Measurements from ENCODE around the gene VPS13D.
A peak's percentile ranks its signal among the peaks of the same experiment; 100 is the strongest.
"Not testable (repeated sequence)": the region's sequence is repeated elsewhere in the genome, so short reads cannot be mapped to it uniquely, and the experiment has no call there.

The VPS13D gene

GRCh38 chr1:12454406-12455391 lies 224.9 kb downstream of the VPS13D start:
- DNase-seq, result no peak

GRCh38 chr1:12456081-12456480 lies 226.3 kb downstream of the VPS13D start:
- DNase-seq, result not testable (repeated sequence)

GRCh38 chr1:12456979-12457378 lies 227.1 kb downstream of the VPS13D start:
- DNase-seq, result no peak

DNA sequence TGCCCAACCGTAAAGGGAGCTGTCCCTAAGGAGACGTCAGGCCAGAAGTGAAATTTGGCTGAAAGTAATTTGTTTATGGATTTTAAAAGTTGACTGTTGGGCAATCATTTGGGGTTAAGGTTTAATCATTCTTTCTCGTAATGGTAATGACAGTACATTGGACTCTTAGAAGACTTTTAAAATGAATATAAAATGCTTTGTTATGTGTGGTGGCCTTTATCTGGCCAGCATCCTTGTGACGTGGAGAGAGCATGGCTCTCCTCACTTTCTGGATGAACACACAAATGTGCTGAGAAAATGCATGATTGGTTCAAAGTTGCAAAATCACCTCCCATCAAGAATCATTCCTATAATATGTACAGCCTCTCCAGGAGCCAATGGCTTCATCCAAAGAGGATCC lies 227.9 kb downstream of the VPS13D start:
- no peak for DNase-seq

DNA sequence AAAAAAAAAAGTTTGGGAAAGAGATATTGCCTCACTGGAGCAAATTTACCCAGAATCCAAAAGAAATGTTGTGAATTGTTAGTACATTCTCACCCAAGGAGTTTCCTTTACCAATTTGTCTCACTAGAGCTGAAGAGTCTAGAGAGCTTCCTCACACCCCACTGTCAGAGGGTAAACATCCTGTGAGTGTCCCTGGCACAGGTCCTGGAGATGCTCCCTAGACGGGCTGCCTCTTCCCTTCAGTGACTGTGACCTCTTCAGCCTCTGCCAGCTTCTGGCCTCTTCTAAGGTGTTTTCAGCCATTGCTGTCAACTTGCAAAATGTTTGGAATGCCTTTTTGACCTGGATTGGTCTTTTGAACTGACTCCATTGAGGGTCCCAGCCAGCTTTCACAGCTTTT lies 228.7 kb downstream of the VPS13D start:
- no peak for DNase-seq

- DNase-seq, result no peak
These were observed 230.3 kb downstream of the VPS13D start for GRCh38 chr1:12460121-12460520.

DNA sequence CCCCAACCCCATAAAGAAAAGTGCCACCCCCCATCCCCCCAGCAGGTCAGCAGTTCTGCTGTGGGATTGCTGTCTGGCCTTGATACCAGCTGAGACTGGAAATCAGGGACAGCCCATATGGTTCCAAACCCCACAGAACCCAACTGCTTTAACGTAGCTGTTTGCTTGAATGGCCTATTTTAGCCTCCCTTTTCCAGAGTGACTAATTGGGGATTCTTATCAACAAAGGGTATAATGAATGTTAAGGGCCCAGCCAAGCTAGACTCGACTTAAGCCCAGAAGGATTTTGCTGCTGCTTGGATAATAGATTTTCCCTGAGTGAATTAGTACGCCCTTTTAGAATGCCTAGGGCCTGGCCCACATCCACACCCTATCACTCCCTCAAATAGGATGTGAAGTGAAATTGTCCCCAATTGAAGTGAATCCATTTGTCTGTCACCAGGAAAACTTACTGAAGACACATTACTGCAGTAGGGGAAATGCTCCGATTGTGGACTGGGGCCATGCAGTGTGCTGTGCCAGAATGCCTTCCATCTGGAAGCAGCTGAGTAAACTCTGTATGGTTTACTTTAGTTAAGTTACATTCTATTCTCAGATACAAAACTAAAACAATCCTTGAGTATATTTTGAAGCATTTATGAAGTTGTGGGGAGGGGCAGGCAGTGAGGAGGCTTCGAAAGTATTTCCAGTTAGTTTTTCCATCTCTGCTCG lies 231.2 kb downstream of the VPS13D start:
- no peak for DNase-seq

DNA sequence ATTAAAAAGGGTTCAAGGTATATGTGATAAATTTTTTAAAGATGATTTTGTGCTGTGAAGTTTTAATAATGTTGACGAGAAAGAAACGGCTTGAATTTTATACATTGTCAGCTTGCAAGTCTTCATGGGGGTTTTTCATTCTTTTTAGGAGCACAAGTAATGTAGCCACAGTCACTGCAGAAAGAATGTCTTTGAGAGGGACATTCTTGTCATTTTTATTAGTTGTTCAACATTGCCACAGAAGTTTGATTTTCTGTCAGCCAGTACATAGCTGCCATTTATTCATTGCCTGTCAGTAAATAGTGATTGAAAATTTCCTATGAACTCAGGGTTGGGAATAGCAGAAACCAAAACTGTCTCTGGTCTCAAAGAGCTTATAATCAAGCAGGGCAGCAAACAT lies 231.9 kb downstream of the VPS13D start:
- DNase-seq, result no peak

DNA sequence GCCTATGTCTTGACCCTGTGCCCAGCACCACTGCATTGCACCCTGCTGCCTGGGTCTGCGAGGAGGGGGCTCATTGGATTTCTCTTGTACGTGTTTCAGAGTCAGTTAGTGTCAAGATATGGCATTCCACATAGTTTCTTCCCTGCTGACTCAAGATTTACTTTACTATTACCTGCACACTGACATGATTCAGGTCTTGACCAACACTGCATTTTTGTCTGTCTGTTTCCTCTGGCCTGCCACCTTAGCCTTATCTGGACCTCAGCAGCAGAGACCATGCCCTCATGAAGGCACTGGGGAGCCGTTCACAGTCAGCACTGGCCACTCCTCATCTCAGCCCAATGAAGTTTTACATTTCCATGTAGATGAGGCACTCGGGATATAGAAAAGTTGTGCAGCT lies 232.8 kb downstream of the VPS13D start:
- no peak for DNase-seq

GRCh38 chr1:12464045-12464461 lies 234.2 kb downstream of the VPS13D start:
- DNase-seq, result no peak

GRCh38 chr1:12464598-12465056 lies 234.8 kb downstream of the VPS13D start:
- DNase-seq, result no peak

- DNase-seq, result no peak
These were observed 235.3 kb downstream of the VPS13D start for GRCh38 chr1:12465126-12465525.

- no peak for DNase-seq
These were observed 237.0 kb downstream of the VPS13D start for GRCh38 chr1:12466816-12467215.

DNA sequence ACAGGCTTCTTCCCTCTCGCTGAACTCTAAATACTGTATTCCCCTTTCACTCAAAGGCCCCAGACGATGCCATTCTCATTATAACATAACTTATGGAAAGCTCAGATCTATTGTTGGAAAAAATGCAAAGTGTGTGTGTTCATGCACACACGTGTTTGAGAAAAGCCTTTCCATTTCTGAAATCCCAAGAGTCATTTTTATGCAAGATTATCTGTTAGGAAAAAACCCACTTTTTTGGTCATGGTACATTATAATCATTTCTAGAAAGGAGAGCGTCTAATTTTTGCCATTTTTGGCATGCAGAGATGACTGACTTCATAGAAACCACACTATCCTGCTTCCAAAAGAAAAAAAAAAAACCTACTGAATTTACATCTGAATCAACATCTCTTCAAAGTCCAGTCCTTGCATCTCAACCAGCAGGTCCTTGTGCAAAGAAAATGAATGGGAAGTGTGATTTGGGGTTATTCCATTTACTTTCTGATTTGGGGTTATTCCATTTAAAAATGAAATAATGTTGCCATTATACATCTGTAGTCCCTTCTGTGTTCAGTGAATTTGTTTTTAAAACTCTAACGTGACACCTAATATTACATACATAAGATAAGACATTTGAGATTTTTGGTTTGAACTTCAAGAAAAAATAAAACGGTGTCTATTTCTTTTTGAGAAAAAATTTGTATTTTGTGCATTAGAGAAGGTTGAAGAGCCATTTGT lies 237.9 kb downstream of the VPS13D start:
- DNase-seq, result no peak

- DNase-seq, result no peak
These were observed 238.5 kb downstream of the VPS13D start for GRCh38 chr1:12468323-12468722.

DNA sequence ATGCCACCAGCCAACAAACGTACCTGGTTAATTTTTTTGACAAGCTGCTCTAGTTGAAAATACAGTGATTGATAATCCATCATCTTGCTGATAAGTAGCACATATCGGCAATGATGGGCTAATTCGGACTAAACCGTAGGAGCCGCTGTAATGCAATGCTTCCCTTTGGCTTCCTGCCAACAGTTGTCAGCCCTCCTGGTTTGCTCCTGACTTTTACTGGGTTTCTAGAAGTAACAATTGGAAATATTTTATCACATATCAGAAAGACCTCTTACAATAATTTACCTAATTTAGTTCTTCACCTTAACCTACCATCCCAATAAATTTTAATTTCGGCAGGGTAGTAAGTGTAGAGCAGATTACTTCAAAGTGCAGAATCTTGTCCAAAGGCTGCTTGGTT lies 239.7 kb downstream of the VPS13D start:
- no peak for DNase-seq

GRCh38 chr1:12469990-12470389 lies 240.2 kb downstream of the VPS13D start:
- no peak for DNase-seq

GRCh38 chr1:12470916-12471315 lies 241.1 kb downstream of the VPS13D start:
- not testable (repeated sequence) for DNase-seq

DNA sequence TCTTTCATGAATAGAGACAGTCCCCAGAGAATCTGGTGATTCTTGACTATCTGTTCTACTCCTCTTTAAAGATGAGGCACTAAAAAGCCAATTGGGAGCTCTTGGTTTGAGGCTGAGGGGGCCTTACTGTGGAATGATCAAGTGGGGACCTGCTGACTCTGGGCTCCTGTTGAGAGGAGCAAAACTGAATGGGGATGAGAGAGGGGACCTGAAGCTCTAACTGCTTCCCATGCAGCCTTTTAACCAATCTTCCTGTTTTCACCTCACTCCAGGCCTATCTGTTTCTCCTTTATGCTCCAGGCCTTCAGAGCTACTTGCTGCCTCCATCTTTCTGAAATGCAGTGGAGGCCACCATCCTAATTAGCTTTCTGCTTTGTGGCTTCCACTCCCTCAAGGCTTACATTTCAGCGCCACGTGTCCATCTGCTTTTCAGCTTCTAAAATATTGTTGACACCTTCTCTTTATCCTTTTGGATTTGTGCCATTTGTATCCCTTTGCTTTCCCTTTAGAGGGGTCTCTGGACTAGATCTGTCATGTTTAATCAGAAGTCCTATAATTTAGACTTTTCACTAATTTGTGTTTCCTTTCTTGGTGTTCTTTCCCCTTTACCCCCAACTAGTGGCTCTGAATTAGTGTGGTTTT lies 242.4 kb downstream of the VPS13D start:
- DNase-seq, result no peak

DNA sequence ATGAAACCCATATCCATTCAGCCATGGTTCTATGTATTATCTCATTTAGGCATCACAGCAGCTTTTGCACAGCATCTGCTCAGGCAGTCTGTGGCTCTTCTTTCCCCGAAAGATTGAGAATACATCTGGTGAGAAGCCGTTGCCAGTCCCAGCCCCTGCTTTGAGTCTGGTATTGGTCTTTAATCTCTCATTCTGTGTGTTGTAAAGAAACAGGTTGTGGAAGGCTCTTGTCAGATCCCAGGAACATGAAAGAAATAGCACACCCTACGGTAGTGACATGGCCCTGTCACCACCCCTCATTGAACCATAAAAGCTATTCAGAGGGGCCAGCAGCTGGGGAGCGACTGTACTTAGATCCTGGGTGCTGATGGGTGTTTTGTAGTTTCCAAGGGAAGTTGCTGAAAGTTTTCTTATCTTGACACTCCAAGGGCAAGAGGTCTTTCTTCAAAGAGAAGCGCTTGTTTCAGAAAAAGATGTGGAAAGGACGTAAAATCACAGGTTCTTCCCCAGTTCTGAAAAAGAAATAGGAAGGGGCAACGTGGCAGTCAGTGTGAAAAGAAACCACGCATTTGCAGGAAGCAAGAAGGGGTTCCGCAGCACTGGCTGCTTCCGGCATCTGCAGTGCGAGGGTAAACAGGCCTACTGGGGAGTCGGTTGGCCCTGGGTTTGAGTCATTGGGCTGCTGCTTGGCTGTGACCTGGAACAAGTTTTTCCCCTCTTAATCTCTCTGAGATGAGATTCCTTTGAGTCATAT lies 243.1 kb downstream of the VPS13D start:
- peak; percentile 66 for DNase-seq

- DNase-seq, result no peak
These were observed 243.9 kb downstream of the VPS13D start for GRCh38 chr1:12473596-12474362.

All from CD4-positive, alpha-beta T cell treated with Interleukin-17A for 1 hour (primary cell).